B cell (primary cell): ENCODE results near the gene CHRD. TPM values are rescaled to one million over a fixed set of nuclear protein-coding genes. Genes with fewer than 3 reads are reported as not detected.

ENCODE experiments used
- ATAC-seq: fragments of 200-7000 bp; cut with Tn5 transposase; one replicate; pipeline ENCODE4 v1.10.0; 2021; ENCODE audit warnings: low read depth, mild to moderate bottlenecking, moderate number of reproducible peaks, moderate library complexity
- CTCF ChIA-PET: fragments of 350-600 bp; sonication (Branson Sonifier 250); formaldehyde crosslinking; loops from one replicate; lab custom pipeline; 2021; ENCODE audit warnings: antibody characterized with exemption, inconsistent platforms; lab: Charles Lee
- POLR2A ChIA-PET: fragments of 350-600 bp; sonication (Branson Sonifier 250); formaldehyde crosslinking; loops from one replicate; lab custom pipeline; 2021; ENCODE audit warnings: antibody characterized with exemption; lab: Charles Lee
- DNase-seq: peaks from one replicate; pipeline ENCODE4 v3.0.0; 2013
- H2AFZ ChIP-seq: 2 replicates; pipeline ENCODE4 v1.6.1; 2012; ENCODE audit warnings: mild to moderate bottlenecking, low read depth, low read length; ENCODE audit not compliant: insufficient read depth, poor library complexity, severe bottlenecking
- H3K27ac ChIP-seq, 2 donors: 1 replicate in 1 of 2; 2 replicates in 1 of 2; pipeline ENCODE4 v1.5.1; 2012 to 2013; ENCODE audit warnings: low read length in 2 of 2, mild to moderate bottlenecking in 2 of 2, moderate library complexity in 1 of 2
- H3K27me3 ChIP-seq, 4 experiments: fragments of 200-600 bp in 1 of 4; sonication (generic) in 1 of 4; replicated peaks in 1 of 4; 1 replicate in 2 of 4; 2 replicates in 2 of 4; pipeline versions ENCODE4 v1.6.1 to v1.7.0; 2013 to 2016; ENCODE audit warnings: low read length in 3 of 4, mild to moderate bottlenecking in 2 of 4, mixed read lengths in 1 of 4, moderate library complexity in 1 of 4; ENCODE audit not compliant: insufficient read depth in 4 of 4, control insufficient read depth in 3 of 4; ENCODE audit errors: control extremely low read depth in 1 of 4
- H3K36me3 ChIP-seq, 2 experiments: replicated peaks in 1 of 2; 1 replicate in 1 of 2; 2 replicates in 1 of 2; pipeline versions ENCODE4 v1.6.1 to v1.7.1; 2013; ENCODE audit warnings: low read length in 1 of 2; ENCODE audit not compliant: insufficient read depth in 2 of 2, control insufficient read depth in 1 of 2; ENCODE audit errors: control extremely low read depth in 1 of 2, extremely low read depth in 1 of 2
- H3K4me1 ChIP-seq, 2 donors: fragments of 200-600 bp in 1 of 2; sonication (generic) in 1 of 2; 1 replicate in 1 of 2; 2 replicates in 1 of 2; pipeline versions ENCODE4 v1.5.1 to v1.6.1; 2013 to 2017; ENCODE audit warnings: low read length in 2 of 2; ENCODE audit not compliant: control insufficient read depth in 2 of 2, insufficient read depth in 2 of 2
- H3K4me2 ChIP-seq: replicated peaks from 2 replicates; pipeline ENCODE3; 2012; ENCODE audit warnings: mild to moderate bottlenecking, low read depth, low read length; ENCODE audit not compliant: poor library complexity, severe bottlenecking
- H3K4me3 ChIP-seq, 5 experiments: fragments of 200-600 bp in 1 of 5; sonication (generic) in 1 of 5; 1 replicate in 3 of 5; 2 replicates in 2 of 5; pipeline versions ENCODE4 v1.5.1 to v1.7.0; 2011 to 2016; ENCODE audit warnings: low read length in 4 of 5, mild to moderate bottlenecking in 4 of 5, low read depth in 2 of 5, control low read depth in 1 of 5, moderate library complexity in 1 of 5; ENCODE audit not compliant: insufficient read depth in 1 of 5; ENCODE audit errors: control extremely low read depth in 1 of 5, extremely low read depth in 1 of 5
- H3K79me2 ChIP-seq: fragments of 200-600 bp; sonication (generic); one replicate; pipeline ENCODE4 v1.6.0; 2016; ENCODE audit warnings: low read length; ENCODE audit not compliant: control insufficient read depth, insufficient read depth
- H3K9ac ChIP-seq: fragments of 200-600 bp; sonication (generic); 2 replicates; pipeline ENCODE4 v1.6.1; 2017; ENCODE audit warnings: mild to moderate bottlenecking, low read length, moderate library complexity
- H3K9me3 ChIP-seq, 3 donors: one replicate each; pipeline versions ENCODE4 v1.6.1 to v1.7.1; 2013; ENCODE audit warnings: low read length in 2 of 3; ENCODE audit not compliant: control insufficient read depth in 2 of 3, insufficient read depth in 1 of 3; ENCODE audit errors: control extremely low read depth in 1 of 3
- H4K20me1 ChIP-seq: 2 replicates; pipeline ENCODE4 v1.6.0; 2012; ENCODE audit warnings: mild to moderate bottlenecking, low read length; ENCODE audit not compliant: insufficient read depth, control insufficient read depth, poor library complexity, severe bottlenecking
- H3K27ac Mint-ChIP-seq: one replicate; pipeline ENCODE4 v1.8.0; 2021; ENCODE audit warnings: mixed read lengths
- H3K27me3 Mint-ChIP-seq: one replicate; pipeline ENCODE4 v1.8.0; 2021; ENCODE audit warnings: mixed read lengths
- H3K4me1 Mint-ChIP-seq: one replicate; pipeline ENCODE4 v1.8.0; 2021; ENCODE audit warnings: mixed read lengths
- H3K4me3 Mint-ChIP-seq: one replicate; pipeline ENCODE4 v1.8.0; 2021; ENCODE audit warnings: mixed read lengths
- H3K9me3 Mint-ChIP-seq: one replicate; pipeline ENCODE4 v1.8.0; 2022; ENCODE audit warnings: mixed read lengths; ENCODE audit not compliant: insufficient read depth
- CTCF ChIP-seq: fragments of 200-600 bp; IDR thresholded peaks from one replicate; pipeline ENCODE4 v1.8.0; 2022; ENCODE audit warnings: antibody characterized with exemption, mild to moderate bottlenecking
- EZH2 ChIP-seq: IDR thresholded peaks from 2 replicates; pipeline ENCODE4 v1.6.1; 2012; ENCODE audit warnings: borderline replicate concordance, low read depth, mild to moderate bottlenecking, moderate library complexity, low read length; ENCODE audit not compliant: insufficient read depth, poor library complexity, severe bottlenecking
- WGBS: methylation state at CpG from one replicate; pipeline ENCODE4 v1.1.5; 2013; ENCODE audit warnings: missing lambda C conversion rate; ENCODE audit not compliant: insufficient coverage; 5-methylcytosine and 5-hydroxymethylcytosine counted together
- intact Hi-C: fragments of 100-400 bp; cut with micrococcal nuclease; formaldehyde crosslinking; loops from one replicate; pipeline ENCODE4 v1.10.0; 2022
- polyA plus RNA-seq: library from polyadenylated mRNA; depleted of rRNA; stranded (reverse); fragments of >200 nt; gene quantifications from 2 replicates; pipeline ENCODE4 v1.2.3, GENCODE V29; 2012
- total RNA-seq, 2 donors: library from RNA; stranded (reverse); fragments of 120-200 nt in 1 of 2; gene quantifications; 1 replicate in 1 of 2; 2 replicates in 1 of 2; pipeline versions ENCODE4 v1.2.3 to v1.2.4, GENCODE V29; 2013 to 2022

The CHRD gene
- total and polyA plus RNA-seq, 2 donors (not counting 1 experiment from before 2014, with no cell fraction given) = not detected

- intact Hi-C loops = no loop called here
- H3K79me2 ChIP-seq = no peaks in the 10 kb centered on the region
These were observed 39.3 kb downstream of the CHRD start for GRCh38 chr3:184419171-184419570.

GRCh38 chr3:184423561-184423960, 43.7 kb downstream of the CHRD start:
- H3K79me2 ChIP-seq = no peaks in the 10 kb centered on the region
- no peak overlapping the region for H3K27ac ChIP-seq
- intact Hi-C loops = no loop called here
- no peaks in the 10 kb centered on the region for H3K9me3 ChIP-seq
- H3K27me3 ChIP-seq = peaks cover 0 to 3% (median 0%) of the 10 kb centered on the region in 4 experiments
- no peak for DNase-seq
- no peak overlapping the region for H2AFZ ChIP-seq
- H3K4me1 Mint-ChIP-seq = no peaks in the 10 kb centered on the region
- CTCF ChIA-PET = interaction anchor here (1.1 kb wide), 1 partner anchor 90 kb away, joined by 4 read pairs; no protein-coding TSS in a partner anchor
- H3K4me3 Mint-ChIP-seq = no peak overlapping the region
- no peaks in the 10 kb centered on the region for H3K36me3 ChIP-seq
- H3K9ac ChIP-seq = no peak overlapping the region
- no peaks in the 10 kb centered on the region for H3K9me3 Mint-ChIP-seq
- H3K27me3 Mint-ChIP-seq = peaks cover 16% of the 10 kb centered on the region
- no peaks in the 10 kb centered on the region for H4K20me1 ChIP-seq
- TF ChIP-seq CTCF = no peak
- TF ChIP-seq EZH2 = no peak
- POLR2A ChIA-PET = no interaction called here
- 100% methylated on average over 3 of the region's 3 CpGs for WGBS
- ATAC-seq = no peak
- no peak overlapping the region for H3K4me3 ChIP-seq
- no peaks in the 10 kb centered on the region for H3K4me1 ChIP-seq
- H3K4me2 ChIP-seq = no peak overlapping the region
- no peak overlapping the region for H3K27ac Mint-ChIP-seq

More at GRCh38 chr3:184419171-184419570, 39.3 kb downstream of the CHRD start:
- H3K9me3 Mint-ChIP-seq = no peaks in the 10 kb centered on the region
- Histone ChIP-seq H4K20me1 (no peaks in the 10 kb centered on the region), H3K27me3 (no peaks in the 10 kb centered on the region), H3K36me3 (no peaks in the 10 kb centered on the region), H3K27ac (no peak overlapping the region), H3K9ac (no peak overlapping the region), H3K4me2 (no peak overlapping the region), H3K9me3 (no peaks in the 10 kb centered on the region), H3K4me1 (no peaks in the 10 kb centered on the region), H2AFZ (no peak overlapping the region), H3K4me3 (no peak overlapping the region)
- no peaks in the 10 kb centered on the region for H3K27me3 Mint-ChIP-seq
- POLR2A ChIA-PET = no interaction called here
- ATAC-seq = no peak
- WGBS = 84% methylated on average over 5 of the region's 5 CpGs
- H3K4me1 Mint-ChIP-seq = no peaks in the 10 kb centered on the region
- no peak overlapping the region for H3K27ac Mint-ChIP-seq
- H3K4me3 Mint-ChIP-seq = no peak overlapping the region
- CTCF ChIA-PET = interaction anchor here (0.8 to 2.2 kb wide), 4 partner anchors 38 to 122 kb away, joined by 3 to 6 read pairs (median 4); no protein-coding TSS in a partner anchor
- no peak for TF ChIP-seq CTCF
- TF ChIP-seq EZH2 = no peak
- no peak for DNase-seq
